GM19438 (cell line): Measurements from ENCODE around the gene APOE.
"Not testable (repeated sequence)": the region's sequence is repeated elsewhere in the genome, so short reads cannot be mapped to it uniquely, and the experiment has no call there.

Experiments used
- ATAC-seq: cut with Tn5 transposase; IDR thresholded peaks from one replicate; pipeline ENCODE4 v1.9.1; 2021; ENCODE audit warnings: low read depth; ENCODE audit not compliant: unreplicated experiment

APOE gene

DNA sequence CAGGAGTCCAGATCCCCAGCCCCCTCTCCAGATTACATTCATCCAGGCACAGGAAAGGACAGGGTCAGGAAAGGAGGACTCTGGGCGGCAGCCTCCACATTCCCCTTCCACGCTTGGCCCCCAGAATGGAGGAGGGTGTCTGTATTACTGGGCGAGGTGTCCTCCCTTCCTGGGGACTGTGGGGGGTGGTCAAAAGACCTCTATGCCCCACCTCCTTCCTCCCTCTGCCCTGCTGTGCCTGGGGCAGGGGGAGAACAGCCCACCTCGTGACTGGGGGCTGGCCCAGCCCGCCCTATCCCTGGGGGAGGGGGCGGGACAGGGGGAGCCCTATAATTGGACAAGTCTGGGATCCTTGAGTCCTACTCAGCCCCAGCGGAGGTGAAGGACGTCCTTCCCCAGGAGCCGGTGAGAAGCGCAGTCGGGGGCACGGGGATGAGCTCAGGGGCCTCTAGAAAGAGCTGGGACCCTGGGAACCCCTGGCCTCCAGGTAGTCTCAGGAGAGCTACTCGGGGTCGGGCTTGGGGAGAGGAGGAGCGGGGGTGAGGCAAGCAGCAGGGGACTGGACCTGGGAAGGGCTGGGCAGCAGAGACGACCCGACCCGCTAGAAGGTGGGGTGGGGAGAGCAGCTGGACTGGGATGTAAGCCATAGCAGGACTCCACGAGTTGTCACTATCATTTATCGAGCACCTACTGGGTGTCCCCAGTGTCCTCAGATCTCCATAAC is at the start of gene APOE:
APOE (plus strand) TSS at position 360 of the 724 bp plus-strand sequence. CDS start 829 bp downstream, outside the sequence.
- ATAC-seq = no peak

DNA sequence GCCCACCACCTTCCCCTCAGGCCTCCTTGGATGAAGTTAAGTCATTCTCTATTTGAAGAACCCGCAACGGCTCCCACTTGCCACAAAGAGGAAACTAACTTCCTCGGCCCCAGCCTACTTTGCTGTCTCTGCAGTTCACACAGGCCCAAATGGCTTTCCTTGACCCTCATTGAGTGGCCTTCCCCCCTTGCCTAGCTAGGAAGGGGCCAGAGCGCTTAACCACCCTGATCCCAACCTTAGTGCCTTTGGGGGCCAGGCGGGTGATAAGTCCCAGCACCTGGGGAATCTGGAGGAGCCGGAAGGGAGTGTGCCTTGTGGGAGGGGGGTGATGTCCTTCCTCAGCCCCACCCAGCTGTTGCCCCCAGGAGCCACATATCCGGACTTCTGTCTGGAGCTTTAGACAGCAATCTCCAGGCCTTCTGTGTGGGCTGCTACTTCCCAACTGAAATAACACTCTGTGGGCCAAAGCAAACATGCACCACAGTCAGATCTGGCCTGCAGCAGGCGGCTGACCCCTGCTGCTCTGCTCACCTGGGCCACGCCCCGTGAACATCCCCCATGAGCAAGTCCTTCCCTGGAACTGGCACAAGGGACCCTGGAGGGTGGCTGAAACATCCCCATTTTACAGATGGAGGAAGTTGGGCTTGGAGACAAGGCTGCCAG is 49.0 kb upstream of the APOE start:
- no peak for ATAC-seq

- no peak for ATAC-seq
Observed at GRCh38 chr19:44857837-44858236, 47.8 kb upstream of the APOE start.

DNA sequence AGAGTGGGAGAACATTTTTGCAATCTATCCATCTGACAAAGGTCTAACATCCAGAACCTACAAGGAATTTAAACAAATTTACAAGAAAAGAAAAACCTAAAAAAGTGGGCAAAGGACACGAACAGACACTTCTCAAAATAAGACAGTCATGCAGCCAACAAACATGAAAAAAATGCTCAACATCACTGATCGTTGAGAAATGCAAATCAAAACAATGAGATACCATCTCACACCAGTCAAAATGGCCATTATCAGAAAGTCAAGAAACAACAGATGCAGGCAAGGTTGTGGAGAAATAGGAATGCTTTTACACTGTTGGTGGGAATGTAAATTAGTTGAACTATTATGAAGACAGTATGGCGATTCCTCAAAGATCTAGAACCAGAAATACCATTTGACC is 44.0 kb upstream of the APOE start:
- ATAC-seq = not testable (repeated sequence)

DNA sequence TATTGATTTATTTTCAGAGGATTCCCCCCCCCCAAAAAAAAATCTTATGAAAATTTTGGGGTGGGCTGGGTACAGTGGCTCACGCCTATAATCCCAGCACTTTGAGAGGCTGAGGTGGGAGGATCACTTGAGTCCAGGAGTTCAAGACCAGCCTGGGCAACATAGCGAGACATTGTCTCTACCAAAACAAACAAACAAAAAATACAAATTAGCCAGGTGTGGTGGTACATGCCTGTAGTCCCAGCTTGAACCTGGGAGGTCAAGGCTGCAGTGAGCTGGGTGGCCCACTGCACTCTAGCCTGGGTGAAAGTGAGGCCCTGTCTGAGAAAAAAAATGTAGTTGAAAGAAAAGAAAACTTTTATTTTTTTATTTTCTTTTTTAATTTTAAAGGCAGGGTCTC is 41.6 kb upstream of the APOE start:
- no peak for ATAC-seq

- ATAC-seq = no peak
Observed at GRCh38 chr19:44865196-44865767, 40.3 kb upstream of the APOE start.

DNA sequence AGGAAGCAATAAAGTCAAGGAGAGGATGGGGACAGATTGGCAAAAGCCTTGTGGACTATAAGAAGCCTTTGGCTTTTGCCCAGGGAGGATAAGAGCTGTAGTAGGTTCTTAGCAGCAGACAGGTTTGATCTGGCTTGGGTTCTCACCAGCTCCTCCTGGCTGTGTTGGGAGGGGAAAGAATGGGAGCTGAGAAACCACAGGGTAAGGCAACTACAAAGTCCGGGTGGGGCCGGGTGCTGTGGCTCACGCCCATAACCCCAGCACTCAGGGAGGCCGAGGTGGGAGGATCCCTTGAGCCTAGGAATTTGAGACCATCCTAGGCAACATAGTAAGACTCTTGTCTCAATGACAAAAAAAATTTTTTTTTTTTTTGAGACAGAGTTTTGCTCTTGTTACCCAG is 38.9 kb upstream of the APOE start:
- ATAC-seq = no peak

DNA sequence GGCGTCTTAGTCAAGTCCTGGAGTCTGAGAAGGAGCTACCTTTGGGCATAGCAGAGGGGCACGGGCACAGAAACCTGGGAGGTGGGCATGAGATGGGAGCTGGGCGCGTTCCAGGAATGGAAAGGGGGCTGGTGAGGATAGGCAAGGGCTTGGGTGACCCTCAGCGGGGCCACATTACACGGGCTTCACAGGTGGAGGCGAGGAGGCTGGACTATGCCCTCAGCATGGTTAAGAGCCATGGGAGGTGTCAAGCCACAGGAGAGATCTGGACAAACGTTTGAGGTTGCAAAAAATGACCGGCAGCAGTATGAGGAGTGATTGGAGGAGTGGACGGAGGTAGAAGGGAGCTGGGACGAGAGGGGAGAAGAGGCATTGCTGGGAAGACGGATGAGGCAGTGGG is 38.0 kb upstream of the APOE start:
- no peak for ATAC-seq

GRCh38 chr19:44869733-44870470 is 35.7 kb upstream of the APOE start:
- ATAC-seq = no peak

- ATAC-seq = no peak
Observed at GRCh38 chr19:44871809-44872208, 33.8 kb upstream of the APOE start.

- no peak for ATAC-seq
Observed at GRCh38 chr19:44872661-44873060, 32.9 kb upstream of the APOE start.

DNA sequence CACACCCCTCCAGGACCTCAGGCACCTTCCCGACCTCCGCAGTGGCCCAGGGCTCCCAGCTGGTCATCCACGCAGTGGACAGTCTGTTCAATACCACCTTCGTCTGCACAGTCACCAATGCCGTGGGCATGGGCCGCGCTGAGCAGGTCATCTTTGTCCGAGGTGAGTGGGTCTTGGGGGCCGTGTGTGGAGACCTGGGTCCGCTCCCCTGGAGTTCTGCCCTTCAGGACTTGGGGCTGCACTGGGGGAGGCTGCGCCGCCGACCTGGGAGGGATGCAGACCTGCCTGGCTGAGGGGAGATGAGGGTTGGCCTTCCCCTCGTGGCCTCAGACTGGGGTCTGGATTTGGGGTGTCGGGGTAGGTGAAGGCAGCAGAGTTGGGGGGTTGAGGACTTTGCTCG is 31.3 kb upstream of the APOE start:
- no peak for ATAC-seq

DNA sequence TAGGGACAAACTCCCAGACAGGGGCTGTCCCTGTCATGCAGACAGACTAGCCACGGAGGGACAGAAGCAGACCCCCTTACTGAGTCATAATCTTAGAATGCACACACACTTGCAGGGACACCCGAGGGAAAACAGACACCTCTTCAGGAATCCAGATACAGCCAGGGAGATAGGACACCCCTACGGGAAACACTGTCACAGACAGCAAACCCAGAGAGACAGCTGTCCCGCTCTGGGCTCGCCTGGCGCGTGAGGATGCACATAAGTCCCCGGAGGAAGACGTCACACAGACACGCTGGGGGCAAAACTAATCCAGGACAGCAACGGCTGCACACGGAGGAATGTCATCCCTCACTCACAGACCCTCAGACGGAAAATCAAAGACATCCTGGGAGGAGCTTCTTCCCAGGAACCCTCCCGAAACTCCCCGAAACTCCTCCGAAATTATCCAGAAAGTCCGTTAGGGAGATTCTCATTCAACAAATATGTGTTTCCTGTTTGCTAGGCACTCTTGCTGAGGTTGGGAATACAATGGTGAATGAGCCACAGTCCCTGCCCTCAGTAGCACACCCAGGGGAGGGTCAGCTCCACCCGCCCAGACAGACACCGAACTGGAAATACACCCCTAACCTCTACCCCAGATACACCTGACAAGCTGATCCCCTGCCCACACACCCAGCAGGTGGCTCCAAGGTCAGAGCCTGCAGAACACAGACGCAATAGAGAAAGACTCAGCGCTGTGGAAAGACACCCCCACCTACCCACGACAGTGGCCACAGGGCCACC is 29.7 kb upstream of the APOE start:
- no peak for ATAC-seq

DNA sequence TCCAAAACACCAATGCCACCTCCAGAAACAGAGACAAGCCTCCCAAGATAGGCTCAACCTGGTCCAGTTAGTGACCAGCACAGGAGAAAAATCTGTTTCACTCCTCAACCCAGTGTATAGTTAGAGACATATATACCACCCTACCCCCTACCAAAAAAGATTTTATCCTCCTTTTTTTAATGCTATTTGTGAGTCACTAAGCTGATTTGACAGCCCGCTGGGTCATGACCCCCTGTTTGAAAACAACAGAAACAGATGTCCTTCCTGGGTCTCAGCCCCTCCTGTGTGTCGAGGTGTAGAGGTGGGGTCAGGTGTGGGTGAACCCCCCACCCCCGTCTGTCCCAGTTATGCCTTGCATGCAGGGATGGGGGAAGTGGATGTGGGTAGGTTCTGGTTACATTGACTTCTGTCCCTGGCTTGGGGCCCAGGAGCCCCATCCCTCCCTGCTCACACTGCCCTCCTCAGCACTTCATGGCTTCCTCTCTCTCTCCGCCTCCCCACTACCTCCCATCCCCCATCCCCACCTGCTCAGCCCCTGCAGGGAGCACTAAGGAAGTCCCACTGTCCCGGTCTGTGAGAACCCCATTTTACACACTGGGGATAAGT is 28.6 kb upstream of the APOE start:
- ATAC-seq = no peak

DNA sequence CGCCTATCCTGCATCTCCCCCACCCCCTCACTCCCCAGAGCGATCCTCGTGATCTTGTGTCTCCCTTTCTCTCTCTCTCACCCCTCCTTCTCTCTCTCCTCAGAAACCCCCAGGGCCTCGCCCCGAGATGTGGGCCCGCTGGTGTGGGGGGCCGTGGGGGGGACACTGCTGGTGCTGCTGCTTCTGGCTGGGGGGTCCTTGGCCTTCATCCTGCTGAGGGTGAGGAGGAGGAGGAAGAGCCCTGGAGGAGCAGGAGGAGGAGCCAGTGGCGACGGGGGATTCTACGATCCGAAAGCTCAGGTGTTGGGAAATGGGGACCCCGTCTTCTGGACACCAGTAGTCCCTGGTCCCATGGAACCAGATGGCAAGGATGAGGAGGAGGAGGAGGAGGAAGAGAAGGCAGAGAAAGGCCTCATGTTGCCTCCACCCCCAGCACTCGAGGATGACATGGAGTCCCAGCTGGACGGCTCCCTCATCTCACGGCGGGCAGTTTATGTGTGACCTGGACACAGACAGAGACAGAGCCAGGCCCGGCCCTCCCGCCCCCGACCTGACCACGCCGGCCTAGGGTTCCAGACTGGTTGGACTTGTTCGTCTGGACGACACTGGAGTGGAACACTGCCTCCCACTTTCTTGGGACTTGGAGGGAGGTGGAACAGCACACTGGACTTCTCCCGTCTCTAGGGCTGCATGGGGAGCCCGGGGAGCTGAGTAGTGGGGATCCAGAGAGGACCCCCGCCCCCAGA is 27.3 kb upstream of the APOE start:
- no peak for ATAC-seq

DNA sequence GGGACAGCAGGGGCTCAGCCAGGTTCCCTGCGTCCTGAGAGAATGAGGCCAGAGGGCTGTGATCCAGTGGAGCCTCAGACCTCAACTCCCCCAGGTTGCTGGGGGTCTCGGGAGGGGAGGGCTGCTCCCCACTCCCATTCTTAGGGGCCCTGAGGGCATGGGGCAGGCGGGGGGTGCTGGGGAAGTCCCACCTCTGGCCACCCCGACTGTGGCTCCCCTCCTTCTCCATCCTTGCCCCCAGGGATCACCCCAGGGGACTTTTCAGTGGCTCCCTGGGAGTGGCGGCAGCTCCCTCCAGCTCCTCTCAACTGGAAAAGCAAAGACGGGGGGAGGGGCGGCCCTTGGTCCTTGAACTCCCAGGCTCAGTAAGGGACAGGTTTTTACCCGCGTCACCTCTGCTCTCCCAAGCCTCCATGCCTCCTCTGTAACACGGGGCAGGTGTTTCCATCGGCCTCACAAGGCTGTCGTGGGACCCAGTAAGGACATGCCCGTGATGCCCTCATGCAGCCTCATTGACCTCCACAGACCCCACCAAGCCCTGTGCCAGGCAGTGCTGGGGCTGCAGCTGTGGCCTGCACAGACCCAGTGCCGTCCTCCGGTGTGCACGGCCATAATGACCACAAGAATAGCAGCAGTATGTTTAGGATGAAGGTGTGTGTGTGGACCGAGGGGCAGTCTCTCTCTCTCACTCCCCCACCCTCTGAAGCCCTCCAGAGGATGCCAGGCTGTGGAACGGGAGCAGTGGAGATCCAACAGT is 26.1 kb upstream of the APOE start:
- no peak for ATAC-seq

DNA sequence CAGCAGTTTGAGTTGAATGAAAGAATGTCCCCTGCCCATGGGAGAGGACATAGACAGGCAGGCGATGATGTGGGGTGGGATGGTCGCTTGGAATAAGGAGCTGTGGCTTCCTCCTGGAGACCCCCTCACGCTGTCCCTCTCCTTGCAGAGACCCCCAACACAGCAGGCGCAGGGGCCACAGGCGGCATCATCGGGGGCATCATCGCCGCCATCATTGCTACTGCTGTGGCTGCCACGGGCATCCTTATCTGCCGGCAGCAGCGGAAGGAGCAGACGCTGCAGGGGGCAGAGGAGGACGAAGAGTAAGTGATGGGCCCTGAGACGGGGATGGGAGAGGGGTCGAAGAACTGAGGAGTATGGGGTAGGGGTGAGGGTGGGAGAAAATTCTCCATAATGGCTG is 23.5 kb upstream of the APOE start:
- ATAC-seq = no peak

GRCh38 chr19:44882619-44883397 is 22.8 kb upstream of the APOE start:
- ATAC-seq = not testable (repeated sequence)
